ENCODE results near the gene CEP104. TPM values are rescaled to one million over a fixed set of nuclear protein-coding genes. Genes with fewer than 3 reads are reported as not detected.

The CEP104 gene
- total and polyA plus RNA-seq, 2 donors (not counting 1 experiment from before 2014, with no cell fraction given): 27.7 to 71.8 TPM

DNA sequence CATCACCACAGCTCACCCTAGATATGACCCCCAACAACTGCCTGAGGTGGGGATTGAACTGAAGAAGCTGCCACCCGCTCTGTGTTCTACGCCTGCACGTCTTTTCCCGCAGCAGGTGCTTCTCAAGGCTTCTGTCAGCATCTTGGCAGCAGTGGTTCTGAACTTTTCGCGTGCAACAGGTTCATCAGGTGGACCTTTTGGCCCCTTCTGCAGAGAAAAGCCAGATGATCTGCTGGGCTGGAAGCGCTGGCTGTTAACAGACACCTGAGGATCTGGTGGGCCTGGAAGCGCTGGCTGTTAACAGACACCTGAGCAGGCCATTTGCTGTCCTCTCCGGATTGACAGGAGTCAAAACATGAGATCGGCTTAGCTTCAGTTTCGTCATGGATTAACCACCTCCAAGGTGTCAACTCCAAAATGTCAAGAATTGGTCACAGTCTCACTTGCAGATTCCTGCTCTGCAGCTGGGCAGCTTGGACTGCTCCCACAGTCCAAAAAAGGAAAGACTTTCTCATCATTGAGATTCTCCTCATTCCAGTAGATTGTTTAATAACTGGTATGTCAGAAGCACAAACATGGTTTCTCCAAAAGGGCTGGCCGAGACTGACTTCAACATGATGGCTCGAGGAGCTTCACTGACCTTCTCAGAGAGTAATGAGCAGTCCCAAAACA is 38.4 kb upstream of the CEP104 start:
- Histone ChIP-seq H3K4me2 (replicated peaks; ENCODE audit: low read depth, low read length, poor library complexity, severe bottlenecking) (no peak overlapping the region), H4K20me1 (ENCODE audit: control insufficient read depth, insufficient read depth, low read length, poor library complexity, severe bottlenecking) (peaks cover 23% of the 10 kb centered on the region), H3K79me2 (ENCODE audit: control insufficient read depth, insufficient read depth, low read length) (peaks cover 82% of the 10 kb centered on the region), H3K9me3 (ENCODE audit: control extremely low read depth in 1 of 3, control insufficient read depth in 2 of 3, insufficient read depth in 1 of 3, low read length in 2 of 3) (peaks cover 0 to 18% (median 7%) of the 10 kb centered on the region in 3 donors), H3K27me3 (replicated peaks in 1 of 4; ENCODE audit: control extremely low read depth in 1 of 4, control insufficient read depth in 3 of 4, insufficient read depth in 4 of 4, low read length in 3 of 4) (no peaks in the 10 kb centered on the region), H3K36me3 (replicated peaks in 1 of 2; ENCODE audit: control extremely low read depth in 1 of 2, control insufficient read depth in 1 of 2, extremely low read depth in 1 of 2, insufficient read depth in 2 of 2, low read length in 1 of 2) (peaks cover 4 to 18% of the 10 kb centered on the region in 2 experiments), H3K4me1 (ENCODE audit: control insufficient read depth in 2 of 2, insufficient read depth in 2 of 2, low read length in 2 of 2) (peaks cover 18 to 33% of the 10 kb centered on the region in 2 donors), H2AFZ (ENCODE audit: insufficient read depth, low read depth, low read length, poor library complexity, severe bottlenecking) (no peak overlapping the region), H3K9ac (ENCODE audit: low read length) (no peak overlapping the region), H3K27ac (ENCODE audit: low read length in 2 of 2) (no peak overlapping the region), H3K4me3 (ENCODE audit: control extremely low read depth in 1 of 5, extremely low read depth in 1 of 5, insufficient read depth in 1 of 5, low read depth in 2 of 5, low read length in 4 of 5) (no peak overlapping the region)
- ChIA-PET POLR2A (no interaction called here), CTCF (no interaction called here)
- H3K4me1 Mint-ChIP-seq: peaks cover 42% of the 10 kb centered on the region
- TF ChIP-seq, protein P1, sequence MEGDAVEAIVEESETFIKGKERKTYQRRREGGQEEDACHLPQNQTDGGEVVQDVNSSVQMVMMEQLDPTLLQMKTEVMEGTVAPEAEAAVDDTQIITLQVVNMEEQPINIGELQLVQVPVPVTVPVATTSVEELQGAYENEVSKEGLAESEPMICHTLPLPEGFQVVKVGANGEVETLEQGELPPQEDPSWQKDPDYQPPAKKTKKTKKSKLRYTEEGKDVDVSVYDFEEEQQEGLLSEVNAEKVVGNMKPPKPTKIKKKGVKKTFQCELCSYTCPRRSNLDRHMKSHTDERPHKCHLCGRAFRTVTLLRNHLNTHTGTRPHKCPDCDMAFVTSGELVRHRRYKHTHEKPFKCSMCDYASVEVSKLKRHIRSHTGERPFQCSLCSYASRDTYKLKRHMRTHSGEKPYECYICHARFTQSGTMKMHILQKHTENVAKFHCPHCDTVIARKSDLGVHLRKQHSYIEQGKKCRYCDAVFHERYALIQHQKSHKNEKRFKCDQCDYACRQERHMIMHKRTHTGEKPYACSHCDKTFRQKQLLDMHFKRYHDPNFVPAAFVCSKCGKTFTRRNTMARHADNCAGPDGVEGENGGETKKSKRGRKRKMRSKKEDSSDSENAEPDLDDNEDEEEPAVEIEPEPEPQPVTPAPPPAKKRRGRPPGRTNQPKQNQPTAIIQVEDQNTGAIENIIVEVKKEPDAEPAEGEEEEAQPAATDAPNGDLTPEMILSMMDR (IDR thresholded peaks at IDR 0.05): no peak
- no peak for TF ChIP-seq EZH2 (IDR thresholded peaks at IDR 0.05; ENCODE audit: borderline replicate concordance, insufficient read depth, low read depth, low read length, poor library complexity, severe bottlenecking)
- no peak overlapping the region for H3K4me3 Mint-ChIP-seq
- ATAC-seq (ENCODE audit: low read depth): no peak
- peaks cover 4% of the 10 kb centered on the region for H3K9me3 Mint-ChIP-seq (ENCODE audit: insufficient read depth)
- WGBS (ENCODE audit: insufficient coverage): 97% methylated on average over 13 of the region's 13 CpGs
- DNase-seq: no peak
- H3K27ac Mint-ChIP-seq: no peak overlapping the region
- intact Hi-C loops (cut with micrococcal nuclease): no loop called here
- no peaks in the 10 kb centered on the region for H3K27me3 Mint-ChIP-seq

DNA sequence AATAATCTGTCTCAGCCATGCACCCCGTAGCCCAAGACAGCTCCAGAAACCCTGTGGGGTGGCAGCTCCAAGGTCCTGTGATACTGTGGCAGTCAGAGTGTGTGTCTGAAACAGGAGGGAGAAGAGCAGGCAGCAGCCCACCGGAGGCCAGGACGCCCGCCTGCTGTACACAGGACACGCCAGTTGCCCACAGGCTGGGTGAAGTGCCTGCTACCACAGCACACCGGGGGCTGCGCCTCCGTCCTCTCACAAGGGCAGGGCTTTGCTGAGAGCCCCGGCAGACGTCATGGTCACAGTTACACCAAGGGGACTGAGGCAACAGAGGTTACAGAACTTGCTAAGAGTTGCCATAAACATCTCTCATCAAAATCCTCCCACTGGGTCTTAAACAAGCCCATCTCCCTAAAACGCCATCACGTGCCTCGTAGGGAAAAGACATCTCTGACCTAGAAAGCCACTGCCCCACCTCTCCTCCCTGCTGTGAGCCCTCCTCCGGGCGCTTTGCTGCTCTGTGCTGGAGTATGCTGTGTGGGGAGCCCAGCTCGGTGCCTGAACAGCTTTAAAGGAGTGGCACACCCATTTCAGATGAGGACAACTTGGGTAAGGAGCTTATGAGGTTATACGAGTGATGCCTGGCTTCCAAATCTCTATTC is 37.7 kb upstream of the CEP104 start:
- Histone ChIP-seq H3K9me3 (ENCODE audit: control extremely low read depth in 1 of 3, control insufficient read depth in 2 of 3, insufficient read depth in 1 of 3, low read length in 2 of 3) (peaks cover 0 to 18% (median 7%) of the 10 kb centered on the region in 3 donors), H3K27ac (ENCODE audit: low read length in 2 of 2) (no peak overlapping the region), H3K9ac (ENCODE audit: low read length) (no peak overlapping the region), H3K4me1 (ENCODE audit: control insufficient read depth in 2 of 2, insufficient read depth in 2 of 2, low read length in 2 of 2) (peaks cover 18 to 33% of the 10 kb centered on the region in 2 donors), H3K4me3 (ENCODE audit: control extremely low read depth in 1 of 5, extremely low read depth in 1 of 5, insufficient read depth in 1 of 5, low read depth in 2 of 5, low read length in 4 of 5) (no peak overlapping the region), H2AFZ (ENCODE audit: insufficient read depth, low read depth, low read length, poor library complexity, severe bottlenecking) (no peak overlapping the region), H3K27me3 (replicated peaks in 1 of 4; ENCODE audit: control extremely low read depth in 1 of 4, control insufficient read depth in 3 of 4, insufficient read depth in 4 of 4, low read length in 3 of 4) (no peaks in the 10 kb centered on the region), H3K79me2 (ENCODE audit: control insufficient read depth, insufficient read depth, low read length) (peaks cover 86% of the 10 kb centered on the region), H3K4me2 (replicated peaks; ENCODE audit: low read depth, low read length, poor library complexity, severe bottlenecking) (no peak overlapping the region), H3K36me3 (replicated peaks in 1 of 2; ENCODE audit: control extremely low read depth in 1 of 2, control insufficient read depth in 1 of 2, extremely low read depth in 1 of 2, insufficient read depth in 2 of 2, low read length in 1 of 2) (peaks cover 9 to 24% of the 10 kb centered on the region in 2 experiments), H4K20me1 (ENCODE audit: control insufficient read depth, insufficient read depth, low read length, poor library complexity, severe bottlenecking) (peaks cover 29% of the 10 kb centered on the region)
- H3K27me3 Mint-ChIP-seq: no peaks in the 10 kb centered on the region
- TF ChIP-seq, protein P1 (IDR thresholded peaks at IDR 0.05): no peak
- no peak for TF ChIP-seq EZH2 (IDR thresholded peaks at IDR 0.05; ENCODE audit: borderline replicate concordance, insufficient read depth, low read depth, low read length, poor library complexity, severe bottlenecking)
- ATAC-seq (ENCODE audit: low read depth) (no peak), DNase-seq (no peak)
- H3K9me3 Mint-ChIP-seq (ENCODE audit: insufficient read depth): peaks cover 4% of the 10 kb centered on the region
- no peak overlapping the region for H3K27ac Mint-ChIP-seq
- POLR2A ChIA-PET: no interaction called here
- intact Hi-C loops (cut with micrococcal nuclease): no loop called here
- peaks cover 42% of the 10 kb centered on the region for H3K4me1 Mint-ChIP-seq
- CTCF ChIA-PET: no interaction called here
- H3K4me3 Mint-ChIP-seq: no peak overlapping the region
- 93% methylated on average over 14 of the region's 17 CpGs for WGBS (ENCODE audit: insufficient coverage)
